ENCODE measurements around the gene PIK3C2B. TPM values are rescaled to one million over a fixed set of nuclear protein-coding genes. Genes with fewer than 3 reads are reported as not detected.
A peak's percentile ranks its signal among the peaks of the same experiment; 100 is the strongest.

Gene PIK3C2B
- total RNA-seq (10 to 100 TPM; 16.4 to 31.9 (median 23.0) TPM), polyA plus RNA-seq (10 to 100 TPM in 1 of 2 donors, 1 to 10 TPM in 1; 4.4 to 16.6 TPM)
- long read RNA-seq, donor 1, partial matches to known transcripts: 0 of 12 reads
- long read RNA-seq, donor 1, other reads (novel, unspliced or antisense): 12 of 12 reads
- long read RNA-seq, donor 2, partial matches to known transcripts: 0 of 4 reads
- long read RNA-seq, donor 2, other reads (novel, unspliced or antisense): 4 of 4 reads
- long read RNA-seq, donor 3, partial matches to known transcripts: 2 of 10 reads
- long read RNA-seq, donor 3, other reads (novel, unspliced or antisense): 8 of 10 reads

- ATAC-seq: peak; percentile 90 to 98 (median 93)
- peak within 1 kb of the TSS; percentile 55 to 93 (median 88) for H3K4me3 ChIP-seq
Observed at GRCh38 chr1:204494281-204495077, at the start of gene PIK3C2B. PIK3C2B (minus strand) TSS chr1:204494805; CDS start chr1:204469802, 25,003 bp downstream.

GRCh38 chr1:204544321-204544720 lies 49.7 kb upstream of the PIK3C2B start:
- H3K27me3 ChIP-seq: no peaks in the 10 kb centered on the region
- 88 to 96% methylated on average over 2 of the region's 2 CpGs for WGBS, 2 donors
- peak overlapping the region in 1 of 10 donors; percentile 72 for H3K27ac ChIP-seq
- peaks cover 0 to 100% (median 80%) of the 10 kb centered on the region in 9 donors for H3K36me3 ChIP-seq
- intact Hi-C loops (cut with DNase I): no loop called here
- no peaks in the 10 kb centered on the region for H3K9me3 ChIP-seq
- H3K4me3 ChIP-seq: no peak overlapping the region
- no peak for ATAC-seq
- no peak for DNase-seq
- peaks cover 0 to 18% (median 0%) of the 10 kb centered on the region in 9 donors for H3K4me1 ChIP-seq
- TF ChIP-seq CTCF (IDR thresholded peaks at IDR 0.05): no peak

More at GRCh38 chr1:204494281-204495077, at the start of gene PIK3C2B:
- Histone ChIP-seq H3K36me3 (peaks cover 0 to 7% (median 0%) of the 10 kb centered on the region in 9 donors), H3K9me3 (no peaks in the 10 kb centered on the region), H3K27me3 (no peaks in the 10 kb centered on the region), H3K27ac (peak within 1 kb of the TSS; percentile 86 to 96 (median 94)), H3K4me1 (peaks cover 12 to 62% (median 39%) of the 10 kb centered on the region in 9 donors)
- 0% methylated on average over 63 to 69 of the region's 69 CpGs for WGBS, 2 donors
- TF ChIP-seq CTCF (IDR thresholded peaks at IDR 0.05): peak; percentile 53 to 76 (median 69)
- peak; percentile 86 to 88 for DNase-seq
- intact Hi-C loops (cut with DNase I): loop anchor here in 7 of 10 donors (1.0 to 5.0 kb wide), 5 partner anchors 44 to 62 kb away; no protein-coding TSS in a partner anchor

- intact Hi-C loops (cut with DNase I): no loop called here
- TF ChIP-seq CTCF (IDR thresholded peaks at IDR 0.05): no peak
- Histone ChIP-seq H3K4me1 (peaks cover 0 to 18% (median 0%) of the 10 kb centered on the region in 9 donors), H3K27me3 (no peaks in the 10 kb centered on the region), H3K9me3 (no peaks in the 10 kb centered on the region), H3K4me3 (no peak overlapping the region), H3K36me3 (peaks cover 0 to 100% (median 69%) of the 10 kb centered on the region in 9 donors), H3K27ac (no peak overlapping the region)
- DNase-seq (no peak), ATAC-seq (no peak)
- WGBS, 2 donors: 52 to 56% methylated on average over 2 of the region's 2 CpGs
Observed at GRCh38 chr1:204541626-204542025, 47.0 kb upstream of the PIK3C2B start.

GRCh38 chr1:204532832-204533231 lies 38.2 kb upstream of the PIK3C2B start:
- H3K9me3 ChIP-seq: no peaks in the 10 kb centered on the region
- DNase-seq (no peak), ATAC-seq (no peak)
- H3K27ac ChIP-seq: no peak overlapping the region
- H3K4me3 ChIP-seq: no peak overlapping the region
- H3K4me1 ChIP-seq: no peaks in the 10 kb centered on the region
- intact Hi-C loops (cut with DNase I): no loop called here
- H3K36me3 ChIP-seq: peaks cover 0 to 100% (median 59%) of the 10 kb centered on the region in 9 donors
- no peaks in the 10 kb centered on the region for H3K27me3 ChIP-seq
- no peak for TF ChIP-seq CTCF (IDR thresholded peaks at IDR 0.05)
